Erythroblast (primary cell): ENCODE data around the gene VPS33A.

Experiments
- GATA1 ChIP-seq: IDR thresholded peaks from 2 replicates; pipeline ENCODE4 v1.6.1; 2011; ENCODE audit warnings: low read depth, mild to moderate bottlenecking, control low read depth, low read length, moderate library complexity
- POLR2A ChIP-seq: IDR thresholded peaks from 2 replicates; pipeline ENCODE4 v1.6.1; 2011; ENCODE audit warnings: mild to moderate bottlenecking, low read length

GRCh38 chr12:122309564-122310121 is 43.3 kb upstream of the VPS33A start:
- TF ChIP-seq POLR2A (no peak), GATA1 (no peak)
